A549 (cell line): ENCODE measurements around the gene CD274.

Source experiments
- BHLHE40 ChIP-seq: IDR thresholded peaks from 2 replicates; pipeline ENCODE4 v1.6.1; 2012; ENCODE audit warnings: low read depth, low read length, inconsistent platforms
- CBX8 ChIP-seq: fragments of 200-600 bp; sonication (generic); IDR thresholded peaks from 2 replicates; pipeline ENCODE4 v1.6.1; 2016
- CEBPB ChIP-seq, 2 experiments: fragments of >200 bp in 1 of 2; sonication (Bioruptor Twin) in 1 of 2; formaldehyde crosslinking in 1 of 2; IDR thresholded peaks; 2 replicates each; pipeline ENCODE4 v1.6.1; 2012 to 2016
- CHD4 ChIP-seq: fragments of 200-600 bp; sonication (generic); IDR thresholded peaks from 2 replicates; pipeline ENCODE4 v1.6.1; 2016; ENCODE audit warnings: antibody characterized with exemption, mild to moderate bottlenecking, borderline replicate concordance
- CTCF ChIP-seq: fragments of >200 bp; sonication (Bioruptor Twin); formaldehyde crosslinking; IDR thresholded peaks from 3 replicates; pipeline ENCODE4 v1.5.1; 2016
- HOXA7 ChIP-seq: fragments of 250-450 bp; sonication (Bioruptor Pico); IDR thresholded peaks from 2 replicates; pipeline ENCODE4 v1.5.0; 2020; ENCODE audit warnings: mild to moderate bottlenecking, moderate library complexity
- JUNB ChIP-seq: fragments of >200 bp; sonication (Bioruptor Twin); formaldehyde crosslinking; IDR thresholded peaks from 2 replicates; pipeline ENCODE4 v1.6.1; 2016
- MAFK ChIP-seq: fragments of 450-650 bp; IDR thresholded peaks from 2 replicates; pipeline ENCODE4 v1.6.1; 2014; ENCODE audit not compliant: partially characterized antibody
- MAZ ChIP-seq: fragments of 150-350 bp; IDR thresholded peaks from 2 replicates; pipeline ENCODE4 v1.6.1; 2014; ENCODE audit warnings: antibody characterized with exemption, low read depth, low read length, borderline replicate concordance
- POLR2A ChIP-seq: IDR thresholded peaks from 2 replicates; pipeline ENCODE4 v1.6.1; 2012; ENCODE audit warnings: mild to moderate bottlenecking, low read length
- RAD21 ChIP-seq, 2 experiments: fragments of >200 bp in 1 of 2; sonication (Bioruptor Twin) in 1 of 2; formaldehyde crosslinking in 1 of 2; IDR thresholded peaks in 1 of 2; conservative IDR thresholded peaks in 1 of 2; 2 replicates in 1 of 2; 3 replicates in 1 of 2; pipeline ENCODE4 v1.6.1; 2012 to 2018; ENCODE audit warnings: inconsistent platforms in 1 of 2
- SMC3 ChIP-seq: fragments of >200 bp; sonication (Bioruptor Twin); formaldehyde crosslinking; IDR thresholded peaks from 3 replicates; pipeline ENCODE4 v1.6.1; 2018; ENCODE audit warnings: inconsistent platforms

- TF ChIP-seq CHD4 (no peak), CTCF (no peak), POLR2A (no peak), MAFK (no peak), JUNB (no peak), BHLHE40 (no peak), RAD21 (conservative IDR thresholded peaks at IDR 0.05 in 1 of 2, IDR thresholded peaks at IDR 0.05 in 1 of 2) (0 out of 5 replicates have a peak, but pooled peaks of 1 of the 2 experiments have one; percentile 3), MAZ (no peak), SMC3 (no peak), CBX8 (no peak), HOXA7 (no peak), CEBPB (IDR thresholded peaks at IDR 0.05) (no peak)
These were observed 9.3 kb upstream of the CD274 start for GRCh38 chr9:5441043-5441442.
